ENCODE measurements around the gene AASDH. TPM values are rescaled to one million over a fixed set of nuclear protein-coding genes. Genes with fewer than 3 reads are reported as not detected.
A peak's percentile ranks its signal among the peaks of the same experiment; 100 is the strongest.

Gene AASDH
- polyA plus RNA-seq, 2 donors = 1.8 to 2.8 TPM

- Histone ChIP-seq H3K4me3 (ENCODE audit: low read depth in 1 of 2, low read length in 2 of 2) (no peak overlapping the region), H3K4me1 (ENCODE audit: control insufficient read depth in 2 of 2, insufficient read depth in 2 of 2, low read length in 1 of 2) (no peaks in the 10 kb centered on the region), H3K36me3 (ENCODE audit: control insufficient read depth in 2 of 2, insufficient read depth in 2 of 2, low read length in 1 of 2) (no peaks in the 10 kb centered on the region), H3K27me3 (ENCODE audit: control insufficient read depth in 1 of 2, insufficient read depth in 2 of 2, low read length in 2 of 2) (no peaks in the 10 kb centered on the region), H3K9me3 (ENCODE audit: control insufficient read depth in 2 of 2, insufficient read depth in 1 of 2, low read depth in 1 of 2, low read length in 1 of 2) (no peaks in the 10 kb centered on the region), H3K27ac (ENCODE audit: low read depth in 2 of 2, low read length in 1 of 2) (no peak overlapping the region)
- 84 to 88% methylated on average over 5 of the region's 5 CpGs for WGBS, 2 donors
Measured at GRCh38 chr4:56424176-56424575, 36.9 kb upstream of the AASDH start.

GRCh38 chr4:56417396-56417795, 30.1 kb upstream of the AASDH start:
- Histone ChIP-seq H3K4me3 (ENCODE audit: low read depth in 1 of 2, low read length in 2 of 2) (no peak overlapping the region), H3K4me1 (ENCODE audit: control insufficient read depth in 2 of 2, insufficient read depth in 2 of 2, low read length in 1 of 2) (no peaks in the 10 kb centered on the region), H3K27ac (ENCODE audit: low read depth in 2 of 2, low read length in 1 of 2) (no peak overlapping the region), H3K9me3 (ENCODE audit: control insufficient read depth in 2 of 2, insufficient read depth in 1 of 2, low read depth in 1 of 2, low read length in 1 of 2) (no peaks in the 10 kb centered on the region), H3K36me3 (ENCODE audit: control insufficient read depth in 2 of 2, insufficient read depth in 2 of 2, low read length in 1 of 2) (no peaks in the 10 kb centered on the region), H3K27me3 (ENCODE audit: control insufficient read depth in 1 of 2, insufficient read depth in 2 of 2, low read length in 2 of 2) (no peaks in the 10 kb centered on the region)
- WGBS, 2 donors = 96% methylated on average over 3 of the region's 3 CpGs

DNA sequence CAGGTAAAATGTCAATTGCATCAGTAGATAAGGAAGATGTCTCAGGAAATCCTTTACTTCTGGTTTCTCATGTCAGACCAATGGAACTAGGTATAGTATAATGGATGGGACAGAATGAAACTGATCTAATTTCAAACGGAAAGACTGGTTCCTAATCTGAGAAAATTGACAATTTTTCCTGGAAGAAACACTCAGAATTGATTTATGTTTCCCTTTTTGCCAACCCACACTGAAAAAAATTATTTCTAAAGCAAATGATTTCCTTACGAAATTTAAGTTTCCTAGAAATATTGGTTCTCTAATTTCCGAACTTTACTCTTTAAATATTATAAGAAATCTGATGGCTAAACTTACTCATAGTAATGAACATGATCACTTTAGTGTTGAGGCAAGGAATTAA, 29.1 kb upstream of the AASDH start:
- no peaks in the 10 kb centered on the region for H3K27me3 ChIP-seq (ENCODE audit: control insufficient read depth in 1 of 2, insufficient read depth in 2 of 2, low read length in 2 of 2)
- no peak overlapping the region for H3K4me3 ChIP-seq (ENCODE audit: low read depth in 1 of 2, low read length in 2 of 2)
- 67 to 70% methylated on average over 3 of the region's 3 CpGs for WGBS, 2 donors
- no peaks in the 10 kb centered on the region for H3K9me3 ChIP-seq (ENCODE audit: control insufficient read depth in 2 of 2, insufficient read depth in 1 of 2, low read depth in 1 of 2, low read length in 1 of 2)
- H3K27ac ChIP-seq (ENCODE audit: low read depth in 2 of 2, low read length in 1 of 2) = no peak overlapping the region
- H3K4me1 ChIP-seq (ENCODE audit: control insufficient read depth in 2 of 2, insufficient read depth in 2 of 2, low read length in 1 of 2) = no peaks in the 10 kb centered on the region
- no peaks in the 10 kb centered on the region for H3K36me3 ChIP-seq (ENCODE audit: control insufficient read depth in 2 of 2, insufficient read depth in 2 of 2, low read length in 1 of 2)

DNA sequence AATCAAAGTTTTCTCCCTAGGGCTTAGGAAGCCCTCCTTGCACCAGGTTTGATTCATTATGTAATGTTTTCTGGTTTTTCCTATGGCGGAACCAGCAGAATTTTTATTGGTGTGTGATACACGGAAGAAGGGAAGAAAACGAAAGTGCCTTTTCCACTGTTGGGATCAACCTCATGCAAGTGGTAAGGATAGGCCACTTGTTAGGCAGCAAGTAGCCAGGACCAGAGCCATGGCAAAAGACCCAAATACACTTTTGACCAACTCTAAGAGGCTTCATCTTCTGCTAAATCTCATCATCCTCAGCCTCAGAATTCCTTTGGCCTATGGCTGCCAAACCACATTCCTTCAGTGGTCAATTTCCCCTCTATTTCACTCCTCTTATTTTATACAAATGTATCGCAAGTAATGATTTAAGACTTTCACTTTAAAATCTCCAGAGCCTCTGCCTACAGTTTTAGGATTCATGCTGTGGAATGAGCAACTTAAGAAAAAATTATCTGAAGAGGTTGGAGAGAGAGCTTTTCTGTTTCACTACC, 26.9 kb upstream of the AASDH start:
- Histone ChIP-seq H3K27ac (ENCODE audit: low read depth in 2 of 2, low read length in 1 of 2) (no peak overlapping the region), H3K27me3 (ENCODE audit: control insufficient read depth in 1 of 2, insufficient read depth in 2 of 2, low read length in 2 of 2) (no peaks in the 10 kb centered on the region), H3K9me3 (ENCODE audit: control insufficient read depth in 2 of 2, insufficient read depth in 1 of 2, low read depth in 1 of 2, low read length in 1 of 2) (no peaks in the 10 kb centered on the region), H3K4me3 (ENCODE audit: low read depth in 1 of 2, low read length in 2 of 2) (no peak overlapping the region), H3K36me3 (ENCODE audit: control insufficient read depth in 2 of 2, insufficient read depth in 2 of 2, low read length in 1 of 2) (no peaks in the 10 kb centered on the region), H3K4me1 (ENCODE audit: control insufficient read depth in 2 of 2, insufficient read depth in 2 of 2, low read length in 1 of 2) (no peaks in the 10 kb centered on the region)
- 84 to 89% methylated on average over 4 of the region's 4 CpGs for WGBS, 2 donors

DNA sequence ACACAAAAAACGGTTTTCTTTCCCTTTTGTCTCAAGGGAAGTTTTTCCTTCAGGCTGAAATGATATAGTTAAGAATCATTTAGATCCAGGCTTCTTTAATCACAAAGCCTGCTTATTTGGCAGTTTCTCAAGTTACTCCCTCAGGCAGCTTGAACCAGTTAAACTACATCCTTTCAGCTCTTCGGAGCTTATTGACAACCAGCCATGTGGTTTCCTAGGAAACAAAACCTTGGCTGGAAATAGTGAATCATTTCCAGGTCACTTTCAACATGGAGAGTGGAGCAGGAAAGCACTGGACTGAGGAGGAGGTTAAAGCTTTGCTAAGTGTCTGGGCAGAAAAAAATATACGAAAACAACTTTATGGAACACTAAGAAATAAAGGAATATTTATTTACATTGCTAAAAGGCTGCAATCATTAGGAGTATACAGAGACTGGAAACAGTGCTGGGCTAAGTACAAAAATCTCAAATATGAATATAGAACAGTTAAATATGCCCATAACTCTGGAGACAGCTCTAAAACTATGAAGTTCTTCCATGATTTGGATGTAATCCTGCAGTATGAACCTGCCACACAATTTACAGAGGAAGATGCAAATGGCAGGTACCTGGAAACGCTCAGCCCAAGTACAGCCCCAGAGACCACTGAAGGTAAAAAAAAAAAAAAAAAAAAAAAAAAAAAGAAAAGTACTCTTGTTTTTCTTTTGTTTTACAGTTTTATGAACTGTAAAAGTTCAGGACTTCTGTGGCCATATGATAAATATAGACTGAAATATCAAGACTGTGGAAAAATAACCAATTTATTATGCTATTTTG, 23.2 kb upstream of the AASDH start:
- Histone ChIP-seq H3K36me3 (ENCODE audit: control insufficient read depth in 2 of 2, insufficient read depth in 2 of 2, low read length in 1 of 2) (peaks cover 0 to 3% of the 10 kb centered on the region in 2 donors), H3K4me1 (ENCODE audit: control insufficient read depth in 2 of 2, insufficient read depth in 2 of 2, low read length in 1 of 2) (no peaks in the 10 kb centered on the region), H3K27me3 (ENCODE audit: control insufficient read depth in 1 of 2, insufficient read depth in 2 of 2, low read length in 2 of 2) (no peaks in the 10 kb centered on the region), H3K4me3 (ENCODE audit: low read depth in 1 of 2, low read length in 2 of 2) (no peak overlapping the region), H3K27ac (ENCODE audit: low read depth in 2 of 2, low read length in 1 of 2) (peak overlapping the region in 1 of 2 donors; percentile 4), H3K9me3 (ENCODE audit: control insufficient read depth in 2 of 2, insufficient read depth in 1 of 2, low read depth in 1 of 2, low read length in 1 of 2) (no peaks in the 10 kb centered on the region)
- 19 to 27% methylated on average over 4 of the region's 4 CpGs for WGBS, 2 donors

GRCh38 chr4:56409511-56410090, 22.3 kb upstream of the AASDH start:
- H3K4me3 ChIP-seq (ENCODE audit: low read depth in 1 of 2, low read length in 2 of 2) = no peak overlapping the region
- no peaks in the 10 kb centered on the region for H3K4me1 ChIP-seq (ENCODE audit: control insufficient read depth in 2 of 2, insufficient read depth in 2 of 2, low read length in 1 of 2)
- no peak overlapping the region for H3K27ac ChIP-seq (ENCODE audit: low read depth in 2 of 2, low read length in 1 of 2)
- H3K27me3 ChIP-seq (ENCODE audit: control insufficient read depth in 1 of 2, insufficient read depth in 2 of 2, low read length in 2 of 2) = no peaks in the 10 kb centered on the region
- 16 to 20% methylated on average over 1 of the region's 1 CpG for WGBS, 2 donors
- H3K9me3 ChIP-seq (ENCODE audit: control insufficient read depth in 2 of 2, insufficient read depth in 1 of 2, low read depth in 1 of 2, low read length in 1 of 2) = no peaks in the 10 kb centered on the region
- peaks cover 0 to 6% of the 10 kb centered on the region in 2 donors for H3K36me3 ChIP-seq (ENCODE audit: control insufficient read depth in 2 of 2, insufficient read depth in 2 of 2, low read length in 1 of 2)

GRCh38 chr4:56408978-56409377, 21.7 kb upstream of the AASDH start:
- H3K9me3 ChIP-seq (ENCODE audit: control insufficient read depth in 2 of 2, insufficient read depth in 1 of 2, low read depth in 1 of 2, low read length in 1 of 2) = no peaks in the 10 kb centered on the region
- H3K4me3 ChIP-seq (ENCODE audit: low read depth in 1 of 2, low read length in 2 of 2) = no peak overlapping the region
- H3K27ac ChIP-seq (ENCODE audit: low read depth in 2 of 2, low read length in 1 of 2) = no peak overlapping the region
- no peaks in the 10 kb centered on the region for H3K4me1 ChIP-seq (ENCODE audit: control insufficient read depth in 2 of 2, insufficient read depth in 2 of 2, low read length in 1 of 2)
- WGBS, 2 donors = 85 to 92% methylated on average over 2 of the region's 2 CpGs
- H3K36me3 ChIP-seq (ENCODE audit: control insufficient read depth in 2 of 2, insufficient read depth in 2 of 2, low read length in 1 of 2) = peaks cover 0 to 6% of the 10 kb centered on the region in 2 donors
- H3K27me3 ChIP-seq (ENCODE audit: control insufficient read depth in 1 of 2, insufficient read depth in 2 of 2, low read length in 2 of 2) = no peaks in the 10 kb centered on the region

GRCh38 chr4:56406151-56406550, 18.9 kb upstream of the AASDH start:
- no peaks in the 10 kb centered on the region for H3K27me3 ChIP-seq (ENCODE audit: control insufficient read depth in 1 of 2, insufficient read depth in 2 of 2, low read length in 2 of 2)
- no peak overlapping the region for H3K27ac ChIP-seq (ENCODE audit: low read depth in 2 of 2, low read length in 1 of 2)
- WGBS, 2 donors = 96 to 97% methylated on average over 4 of the region's 4 CpGs
- no peaks in the 10 kb centered on the region for H3K9me3 ChIP-seq (ENCODE audit: control insufficient read depth in 2 of 2, insufficient read depth in 1 of 2, low read depth in 1 of 2, low read length in 1 of 2)
- H3K4me3 ChIP-seq (ENCODE audit: low read depth in 1 of 2, low read length in 2 of 2) = no peak overlapping the region
- peaks cover 0 to 6% of the 10 kb centered on the region in 2 donors for H3K36me3 ChIP-seq (ENCODE audit: control insufficient read depth in 2 of 2, insufficient read depth in 2 of 2, low read length in 1 of 2)
- no peaks in the 10 kb centered on the region for H3K4me1 ChIP-seq (ENCODE audit: control insufficient read depth in 2 of 2, insufficient read depth in 2 of 2, low read length in 1 of 2)

GRCh38 chr4:56405016-56405415, 17.7 kb upstream of the AASDH start:
- H3K27ac ChIP-seq (ENCODE audit: low read depth in 2 of 2, low read length in 1 of 2) = no peak overlapping the region
- H3K4me3 ChIP-seq (ENCODE audit: low read depth in 1 of 2, low read length in 2 of 2) = no peak overlapping the region
- H3K4me1 ChIP-seq (ENCODE audit: control insufficient read depth in 2 of 2, insufficient read depth in 2 of 2, low read length in 1 of 2) = no peaks in the 10 kb centered on the region
- 87 to 92% methylated on average over 1 of the region's 1 CpG for WGBS, 2 donors
- H3K9me3 ChIP-seq (ENCODE audit: control insufficient read depth in 2 of 2, insufficient read depth in 1 of 2, low read depth in 1 of 2, low read length in 1 of 2) = no peaks in the 10 kb centered on the region
- no peaks in the 10 kb centered on the region for H3K27me3 ChIP-seq (ENCODE audit: control insufficient read depth in 1 of 2, insufficient read depth in 2 of 2, low read length in 2 of 2)
- H3K36me3 ChIP-seq (ENCODE audit: control insufficient read depth in 2 of 2, insufficient read depth in 2 of 2, low read length in 1 of 2) = peaks cover 2 to 8% of the 10 kb centered on the region in 2 donors
